HUES64 (cell line): ENCODE results near the gene IL17A.

ENCODE experiments used
- H3K27ac ChIP-seq: 2 replicates; pipeline ENCODE4 v1.7.0; 2013; ENCODE audit warnings: low read depth, low read length, inconsistent platforms
- H3K27me3 ChIP-seq: 2 replicates; pipeline ENCODE4 v1.6.1; 2013; ENCODE audit warnings: mild to moderate bottlenecking, low read length; ENCODE audit not compliant: insufficient read depth
- H3K36me3 ChIP-seq: 2 replicates; pipeline ENCODE4 v1.6.1; 2013; ENCODE audit warnings: mild to moderate bottlenecking, low read length; ENCODE audit not compliant: insufficient read depth
- H3K4me1 ChIP-seq: 2 replicates; pipeline ENCODE4 v1.6.1; 2013; ENCODE audit warnings: mild to moderate bottlenecking, low read length, moderate library complexity; ENCODE audit not compliant: insufficient read depth
- H3K4me3 ChIP-seq: 2 replicates; pipeline ENCODE4 v1.5.1; 2013; ENCODE audit warnings: mild to moderate bottlenecking, low read length, moderate library complexity
- H3K9ac ChIP-seq: 2 replicates; pipeline ENCODE4 v1.6.1; 2013; ENCODE audit warnings: mild to moderate bottlenecking, low read depth, low read length
- H3K9me3 ChIP-seq: 2 replicates; pipeline ENCODE4 v1.6.1; 2013; ENCODE audit warnings: low read depth, low read length; ENCODE audit not compliant: insufficient read depth
- WGBS: fragments of 150-250, 120-280 bp; methylation state at CpG from one replicate; pipeline ENCODE4 v1.1.7; 2013; ENCODE audit warnings: missing lambda C conversion rate; 5-methylcytosine and 5-hydroxymethylcytosine counted together

IL17A gene

DNA sequence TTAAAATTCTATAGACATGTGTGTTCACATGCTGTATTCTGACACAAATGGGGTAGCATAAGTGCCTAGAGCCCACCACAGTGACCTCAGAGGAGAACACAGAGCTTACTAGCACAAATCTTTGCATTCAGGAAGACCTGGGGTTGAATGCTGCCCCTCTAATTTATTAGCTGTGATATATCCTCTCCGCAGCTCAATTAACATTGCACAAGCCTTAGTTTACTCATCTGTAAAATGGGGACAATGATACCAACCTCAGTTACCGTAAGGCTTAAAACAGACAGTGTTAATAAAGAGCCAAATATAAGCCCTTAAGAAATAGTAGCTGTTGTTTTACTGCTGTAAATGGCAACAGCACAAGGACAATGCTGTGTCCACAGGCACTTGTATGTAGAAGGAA is 36.2 kb upstream of the IL17A start:
- Histone ChIP-seq H3K36me3 (no peaks in the 10 kb centered on the region), H3K9ac (no peak overlapping the region), H3K4me1 (peaks cover 19% of the 10 kb centered on the region), H3K4me3 (no peak overlapping the region), H3K27ac (no peak overlapping the region), H3K9me3 (no peaks in the 10 kb centered on the region), H3K27me3 (no peaks in the 10 kb centered on the region; the same call in 1 of the 2 replicates)
- 94% methylated on average over 2 of the region's 2 CpGs for WGBS

- Histone ChIP-seq H3K27me3 (no peaks in the 10 kb centered on the region), H3K4me3 (no peak overlapping the region), H3K36me3 (no peaks in the 10 kb centered on the region), H3K4me1 (peaks cover 40% of the 10 kb centered on the region), H3K9ac (no peak overlapping the region), H3K9me3 (no peaks in the 10 kb centered on the region), H3K27ac (no peak overlapping the region)
Measured at GRCh38 chr6:52152070-52152423, 34.1 kb upstream of the IL17A start.

DNA sequence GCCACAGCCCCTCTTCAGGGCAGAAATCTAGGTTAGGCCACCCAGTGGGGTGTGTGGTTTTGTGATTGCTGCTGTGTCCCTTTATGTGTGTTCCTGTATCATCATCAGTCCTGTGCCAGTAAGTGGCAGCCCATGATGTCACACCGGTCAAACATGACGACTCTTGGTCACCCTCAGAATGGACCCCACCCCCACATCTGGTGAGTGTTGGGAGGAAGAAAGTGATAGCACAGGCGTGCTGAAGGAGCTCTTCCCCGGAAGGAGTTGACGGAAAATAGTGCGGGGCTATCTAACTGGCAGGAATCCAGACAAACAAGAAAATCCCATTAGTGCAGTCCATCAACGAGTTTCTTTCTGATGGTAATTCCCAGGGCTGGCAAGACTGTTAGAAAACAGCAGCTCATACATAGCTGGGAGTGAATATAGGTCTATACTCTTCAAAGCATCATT is 33.4 kb upstream of the IL17A start:
- WGBS = 71% methylated on average over 5 of the region's 7 CpGs
- Histone ChIP-seq H3K4me3 (no peak overlapping the region), H3K9me3 (no peaks in the 10 kb centered on the region), H3K9ac (no peak overlapping the region), H3K4me1 (peaks cover 41% of the 10 kb centered on the region), H3K27me3 (no peaks in the 10 kb centered on the region), H3K36me3 (no peaks in the 10 kb centered on the region), H3K27ac (no peak overlapping the region)

GRCh38 chr6:52154381-52154780 is 31.8 kb upstream of the IL17A start:
- Histone ChIP-seq H3K4me1 (peaks cover 41% of the 10 kb centered on the region), H3K27ac (no peak overlapping the region), H3K4me3 (no peak overlapping the region), H3K27me3 (no peaks in the 10 kb centered on the region), H3K36me3 (no peaks in the 10 kb centered on the region), H3K9me3 (0 out of 2 replicates have a peak, but pooled peaks cover 3% of the 10 kb centered on the region), H3K9ac (no peak overlapping the region)
- WGBS = 91% methylated on average over 3 of the region's 3 CpGs

DNA sequence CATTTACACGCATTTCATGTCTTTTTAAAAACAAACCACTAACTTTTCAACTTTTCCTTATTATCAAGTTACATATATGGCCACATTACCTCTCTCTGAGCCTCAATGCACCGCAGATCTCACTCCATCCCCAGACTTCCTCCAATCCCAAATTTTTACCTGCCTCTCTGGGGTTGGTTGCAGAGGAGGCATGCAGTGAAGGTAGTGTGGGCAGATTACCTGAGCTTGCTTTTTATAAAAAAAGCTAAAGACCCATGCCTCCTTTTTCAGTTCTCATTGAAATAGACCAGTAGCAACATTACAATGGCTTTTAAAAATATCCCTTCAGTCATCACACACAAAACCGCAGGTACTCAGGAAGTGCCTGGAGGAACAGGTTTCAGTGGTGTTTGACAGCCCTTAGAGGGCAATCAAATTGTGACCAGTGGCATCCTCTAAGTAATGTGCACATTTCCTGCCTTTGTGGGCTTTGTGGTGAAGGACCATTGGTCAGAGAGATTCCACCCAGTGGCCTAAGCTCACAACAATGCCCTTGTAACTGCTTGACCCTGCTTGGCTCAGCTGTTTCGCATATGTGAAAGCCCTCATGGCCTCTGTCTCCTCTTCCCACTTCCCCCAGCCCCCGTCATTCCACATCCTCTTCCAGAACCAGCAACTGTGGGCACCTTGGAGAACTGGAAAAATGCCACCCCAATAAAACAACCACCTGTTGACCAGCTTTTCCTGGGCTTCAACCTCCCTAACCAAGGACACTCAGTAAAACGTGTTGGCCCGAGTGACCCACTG is 30.2 kb upstream of the IL17A start:
- WGBS = 73% methylated on average over 7 of the region's 7 CpGs
- no peaks in the 10 kb centered on the region for H3K36me3 ChIP-seq
- H3K9ac ChIP-seq = 0 out of 2 replicates have a peak overlapping the region, but pooled peaks have one; percentile 31
- peaks cover 41% of the 10 kb centered on the region for H3K4me1 ChIP-seq
- H3K27ac ChIP-seq = peak overlapping the region; percentile 57; the same call in 1 of the 2 replicates
- no peak overlapping the region for H3K4me3 ChIP-seq
- peaks cover 12% of the 10 kb centered on the region for H3K9me3 ChIP-seq
- H3K27me3 ChIP-seq = no peaks in the 10 kb centered on the region

- H3K9me3 ChIP-seq = peaks cover 16% of the 10 kb centered on the region
- no peaks in the 10 kb centered on the region for H3K36me3 ChIP-seq
- H3K9ac ChIP-seq = no peak overlapping the region
- 72% methylated on average over 6 of the region's 7 CpGs for WGBS
- H3K4me3 ChIP-seq = no peak overlapping the region
- H3K27ac ChIP-seq = no peak overlapping the region
- no peaks in the 10 kb centered on the region for H3K27me3 ChIP-seq
- peaks cover 37% of the 10 kb centered on the region for H3K4me1 ChIP-seq
Measured at GRCh38 chr6:52157301-52157941, 28.8 kb upstream of the IL17A start.

GRCh38 chr6:52160472-52161104 is 25.6 kb upstream of the IL17A start:
- Histone ChIP-seq H3K27me3 (no peaks in the 10 kb centered on the region), H3K4me1 (peaks cover 15% of the 10 kb centered on the region), H3K9ac (no peak overlapping the region), H3K36me3 (no peaks in the 10 kb centered on the region), H3K27ac (no peak overlapping the region), H3K4me3 (no peak overlapping the region), H3K9me3 (peaks cover 16% of the 10 kb centered on the region)
- 98% methylated on average over 4 of the region's 4 CpGs for WGBS

DNA sequence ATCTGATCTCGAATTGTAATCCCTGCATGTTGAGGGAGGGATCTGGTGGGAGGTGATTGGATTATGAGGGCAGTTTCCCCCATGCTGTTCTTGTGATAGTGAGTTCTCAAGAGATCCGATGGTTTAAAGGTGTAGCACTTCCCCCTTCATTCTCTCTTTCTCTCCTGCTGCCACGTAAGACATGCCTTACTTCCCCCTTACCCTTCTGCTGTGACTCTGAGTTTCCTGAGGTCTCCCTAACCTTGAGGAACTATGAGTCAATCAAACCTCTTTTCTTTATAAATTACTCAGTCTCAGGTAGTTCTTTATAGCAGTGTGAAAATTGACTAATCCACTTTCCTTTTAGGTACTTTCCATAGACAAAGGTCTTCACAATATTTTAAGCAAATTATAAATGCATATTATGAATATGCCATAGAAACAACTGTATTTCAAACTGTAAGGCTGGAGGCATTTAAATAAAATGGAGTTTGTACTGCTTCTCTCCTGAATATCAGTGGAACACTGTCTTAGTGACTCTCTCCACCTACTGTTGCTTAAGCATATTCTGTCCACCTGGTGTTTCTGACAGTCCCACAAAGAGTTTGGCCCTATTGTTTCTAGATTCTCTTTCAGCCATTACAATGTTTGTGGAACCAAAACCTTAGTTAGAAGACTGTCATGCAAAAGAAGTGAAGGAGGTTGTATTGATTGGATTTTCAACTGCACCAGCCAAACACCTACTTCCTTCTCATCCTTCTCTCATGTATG is 24.3 kb upstream of the IL17A start:
- Histone ChIP-seq H3K9me3 (peaks cover 16% of the 10 kb centered on the region), H3K4me3 (no peak overlapping the region), H3K27ac (no peak overlapping the region), H3K36me3 (no peaks in the 10 kb centered on the region), H3K27me3 (no peaks in the 10 kb centered on the region), H3K4me1 (peaks cover 2% of the 10 kb centered on the region), H3K9ac (no peak overlapping the region)
- 87% methylated on average over 3 of the region's 3 CpGs for WGBS

DNA sequence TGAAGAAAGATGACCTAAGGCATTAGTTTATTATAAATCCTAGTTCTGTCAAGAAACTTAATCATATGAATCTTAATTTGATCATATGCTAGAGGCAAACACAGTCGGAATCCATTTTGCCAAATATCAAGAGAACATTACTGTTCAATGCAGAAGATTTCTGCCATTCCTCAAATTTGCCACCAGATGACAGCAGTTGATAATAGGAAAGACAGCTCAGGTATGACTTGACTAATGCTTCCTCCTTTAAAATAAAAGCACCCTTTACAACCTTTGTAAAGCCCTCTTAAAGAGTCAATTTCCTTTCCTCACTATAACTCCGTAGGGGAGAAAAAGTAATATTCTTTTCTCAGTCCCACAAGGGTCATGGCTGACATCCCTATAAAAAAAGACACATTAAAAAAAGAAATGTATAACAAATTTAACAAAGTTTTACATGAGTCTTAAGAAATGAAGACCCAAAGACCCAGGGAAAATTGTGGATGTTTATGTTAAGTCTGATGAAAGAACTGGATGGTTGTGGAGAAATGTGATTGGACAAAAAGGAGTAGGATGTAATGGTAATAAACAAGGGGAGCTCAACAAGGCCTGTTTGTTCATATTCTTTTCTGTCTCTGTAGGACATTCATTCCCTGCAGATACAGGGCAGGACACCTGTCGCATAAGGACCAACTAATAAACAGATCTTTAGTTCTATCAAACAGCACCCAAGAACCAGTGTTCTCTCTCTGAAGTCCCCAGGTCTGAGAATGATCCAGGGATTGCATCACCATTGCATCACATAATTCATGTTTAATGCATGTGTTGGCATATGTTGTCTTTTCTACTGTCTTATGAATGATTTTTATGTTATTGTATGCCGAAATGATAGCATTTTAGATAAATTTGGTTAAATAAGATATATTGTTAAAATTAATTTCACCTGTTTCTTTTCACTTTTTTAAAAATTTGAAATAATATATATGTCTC is 23.0 kb upstream of the IL17A start:
- Histone ChIP-seq H3K27ac (no peak overlapping the region), H3K4me1 (no peaks in the 10 kb centered on the region), H3K4me3 (no peak overlapping the region), H3K9me3 (peaks cover 12% of the 10 kb centered on the region), H3K36me3 (no peaks in the 10 kb centered on the region), H3K27me3 (no peaks in the 10 kb centered on the region), H3K9ac (no peak overlapping the region)
- WGBS = 90% methylated on average over 2 of the region's 4 CpGs

DNA sequence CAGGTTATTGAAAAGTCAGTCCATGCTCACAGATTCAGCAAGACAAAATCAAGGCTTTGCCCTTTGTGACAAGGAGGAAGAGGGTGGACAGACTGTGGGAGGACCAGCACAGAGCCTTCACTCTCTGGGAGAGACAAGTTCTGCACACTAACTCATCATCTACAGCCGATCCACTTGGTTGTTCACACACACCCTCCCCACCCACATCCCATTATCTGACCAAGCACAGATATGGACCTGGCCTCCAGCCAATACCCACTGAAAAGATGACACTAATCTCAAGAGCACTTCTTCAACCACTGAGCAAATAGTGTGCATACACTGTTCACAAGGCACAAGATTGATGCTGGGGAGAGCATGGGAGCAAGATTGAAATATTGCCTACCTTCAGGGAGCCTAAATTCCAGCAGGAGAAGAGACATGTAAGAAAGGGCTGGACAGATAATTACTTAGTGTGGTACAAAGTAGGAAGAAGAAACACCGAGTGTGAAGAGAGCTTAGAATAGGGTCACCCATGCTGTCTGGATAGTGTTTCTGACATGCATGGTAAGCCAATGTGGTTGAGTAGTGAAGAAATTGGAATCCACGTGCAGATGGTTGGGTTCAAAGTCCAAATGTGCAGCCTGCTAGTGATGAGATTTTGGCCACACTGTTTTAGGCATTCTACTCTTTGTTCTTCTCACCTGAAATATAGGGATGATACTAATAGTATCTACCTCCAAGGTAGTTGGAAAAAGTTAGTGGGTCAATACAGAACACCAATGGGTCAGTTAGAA is 21.7 kb upstream of the IL17A start:
- no peaks in the 10 kb centered on the region for H3K27me3 ChIP-seq
- H3K9me3 ChIP-seq = peaks cover 12% of the 10 kb centered on the region
- H3K4me1 ChIP-seq = no peaks in the 10 kb centered on the region
- 89% methylated on average over 3 of the region's 3 CpGs for WGBS
- no peak overlapping the region for H3K9ac ChIP-seq
- H3K4me3 ChIP-seq = no peak overlapping the region
- no peak overlapping the region for H3K27ac ChIP-seq
- no peaks in the 10 kb centered on the region for H3K36me3 ChIP-seq
